ENCODE data around the gene NDUFS8.
A peak's percentile ranks its signal among the peaks of the same experiment; 100 is the strongest.

The NDUFS8 gene

GRCh38 chr11:68003846-68004550, 26.5 kb upstream of the NDUFS8 start, which contains the start of gene UNC93B1:
UNC93B1 (minus strand) TSS chr11:68004097; CDS start chr11:68004043, 54 bp downstream.
- DNase-seq (ENCODE audit: low read depth) = peak; percentile 92

GRCh38 chr11:68004551-68005335, 25.7 kb upstream of the NDUFS8 start:
- no peak for DNase-seq (ENCODE audit: low read depth)

- DNase-seq (ENCODE audit: low read depth) = no peak
Measured at GRCh38 chr11:68006606-68007166, 23.8 kb upstream of the NDUFS8 start.

- no peak for DNase-seq (ENCODE audit: low read depth)
Measured at GRCh38 chr11:68007498-68008380, 22.7 kb upstream of the NDUFS8 start.

GRCh38 chr11:68008381-68009337, 21.8 kb upstream of the NDUFS8 start:
- DNase-seq (ENCODE audit: low read depth) = no peak

- DNase-seq (ENCODE audit: low read depth) = peak; percentile 43
Measured at GRCh38 chr11:68009391-68010089, 20.9 kb upstream of the NDUFS8 start.

GRCh38 chr11:68010090-68011041, 20.1 kb upstream of the NDUFS8 start, which contains the start of gene ALDH3B1:
ALDH3B1 (plus strand) TSS chr11:68010327; CDS start chr11:68015298, 4,971 bp downstream.
- peak; percentile 96 for DNase-seq (ENCODE audit: low read depth)

- no peak for DNase-seq (ENCODE audit: low read depth)
Measured at GRCh38 chr11:68011051-68011943, 19.2 kb upstream of the NDUFS8 start.

GRCh38 chr11:68012044-68012842, 18.2 kb upstream of the NDUFS8 start:
- no peak for DNase-seq (ENCODE audit: low read depth)

GRCh38 chr11:68012843-68013610, 17.5 kb upstream of the NDUFS8 start:
- DNase-seq (ENCODE audit: low read depth) = peak; percentile 98

GRCh38 chr11:68013611-68014156, 16.8 kb upstream of the NDUFS8 start:
- DNase-seq (ENCODE audit: low read depth) = no peak

- DNase-seq (ENCODE audit: low read depth) = peak; percentile 97
Measured at GRCh38 chr11:68014157-68014946, 16.1 kb upstream of the NDUFS8 start.

GRCh38 chr11:68014947-68015447, 15.5 kb upstream of the NDUFS8 start:
- no peak for DNase-seq (ENCODE audit: low read depth)

GRCh38 chr11:68015467-68015866, 15.0 kb upstream of the NDUFS8 start:
- no peak for DNase-seq (ENCODE audit: low read depth)
